Dermis lymphatic vessel endothelial cell (primary cell): ENCODE data around the gene SLC27A6. TPM values are rescaled to one million over a fixed set of nuclear protein-coding genes. Genes with fewer than 3 reads are reported as not detected.

Experiments
- total RNA-seq: library from RNA; depleted of rRNA; stranded (reverse); fragments of >200 nt; gene quantifications from 2 replicates; pipeline ENCODE4 v1.2.1, GENCODE V29; 2014

SLC27A6 gene
- total RNA-seq = under 0.01 and 0.11 TPM in 2 replicates

GRCh38 chr5:128965011-128965637 lies at the start of gene SLC27A6:
Gene SLC27A6 (plus strand): TSS chr5:128965488. CDS start chr5:128966138, 650 bp downstream.

Other genes starting within 250 kb of the SLC27A6 start
- gene ISOC1, start 129.3 kb downstream of the SLC27A6 start, total RNA-seq = 6.5 and 10.7 TPM in 2 replicates